ENCODE results near the gene NEMP1.

Gene NEMP1

GRCh38 chr12:57106021-57106708 lies 27.6 kb upstream of the NEMP1 start:
- DNase-seq (ENCODE audit: low spot score): no peak

GRCh38 chr12:57105011-57105753 lies 26.6 kb upstream of the NEMP1 start:
- DNase-seq (ENCODE audit: low spot score): no peak

GRCh38 chr12:57104292-57104910 lies 25.8 kb upstream of the NEMP1 start:
- DNase-seq (ENCODE audit: low spot score): no peak

- DNase-seq (ENCODE audit: low spot score): no peak
Measured at GRCh38 chr12:57103856-57104255, 25.3 kb upstream of the NEMP1 start.

- DNase-seq (ENCODE audit: low spot score): peak; percentile 83
Measured at GRCh38 chr12:57101892-57102695, 23.5 kb upstream of the NEMP1 start.

- DNase-seq (ENCODE audit: low spot score): no peak
Measured at GRCh38 chr12:57099766-57100165, 21.2 kb upstream of the NEMP1 start.

GRCh38 chr12:57099047-57099714 lies 20.6 kb upstream of the NEMP1 start:
- DNase-seq (ENCODE audit: low spot score): no peak

- no peak for DNase-seq (ENCODE audit: low spot score)
Measured at GRCh38 chr12:57098546-57098945, 20.0 kb upstream of the NEMP1 start.

- no peak for DNase-seq (ENCODE audit: low spot score)
Measured at GRCh38 chr12:57097554-57097835, 18.9 kb upstream of the NEMP1 start.

- DNase-seq (ENCODE audit: low spot score): no peak
Measured at GRCh38 chr12:57096748-57097553, 18.4 kb upstream of the NEMP1 start.

GRCh38 chr12:57096099-57096572 lies 17.5 kb upstream of the NEMP1 start:
- DNase-seq (ENCODE audit: low spot score): no peak

- DNase-seq (ENCODE audit: low spot score): no peak
Measured at GRCh38 chr12:57095440-57095839, 16.8 kb upstream of the NEMP1 start.

- DNase-seq (ENCODE audit: low spot score): no peak
Measured at GRCh38 chr12:57094208-57095160, 15.9 kb upstream of the NEMP1 start.

- DNase-seq (ENCODE audit: low spot score): peak; percentile 75
Measured at GRCh38 chr12:57093415-57094207, 15.0 kb upstream of the NEMP1 start.

GRCh38 chr12:57092876-57093414 lies 14.4 kb upstream of the NEMP1 start:
- no peak for DNase-seq (ENCODE audit: low spot score)

- DNase-seq (ENCODE audit: low spot score): no peak
Measured at GRCh38 chr12:57092529-57092862, 13.9 kb upstream of the NEMP1 start.

GRCh38 chr12:57091638-57092528 lies 13.3 kb upstream of the NEMP1 start:
- no peak for DNase-seq (ENCODE audit: low spot score)

Measured in HuH-7.5 (cell line).